HG03175 (cell line): ENCODE measurements around the gene CELF1.

Experiments used
- ATAC-seq: cut with Tn5 transposase; IDR thresholded peaks from one replicate; pipeline ENCODE4 v1.9.1; 2021; ENCODE audit warnings: mild to moderate bottlenecking, moderate library complexity; ENCODE audit not compliant: unreplicated experiment

CELF1 gene

GRCh38 chr11:47512701-47513100 lies 40.2 kb downstream of the CELF1 start:
- ATAC-seq: no peak

GRCh38 chr11:47511917-47512316 lies 41.0 kb downstream of the CELF1 start:
- ATAC-seq: no peak

GRCh38 chr11:47510209-47510608 lies 42.7 kb downstream of the CELF1 start:
- ATAC-seq: no peak

GRCh38 chr11:47509077-47509536 lies 43.8 kb downstream of the CELF1 start:
- no peak for ATAC-seq

GRCh38 chr11:47508240-47508957 lies 44.5 kb downstream of the CELF1 start:
- ATAC-seq: no peak

GRCh38 chr11:47507563-47508239 lies 45.2 kb downstream of the CELF1 start:
- ATAC-seq: no peak

- ATAC-seq: no peak
These were observed 46.0 kb downstream of the CELF1 start for GRCh38 chr11:47506795-47507562.

GRCh38 chr11:47506373-47506772 lies 46.6 kb downstream of the CELF1 start:
- ATAC-seq: no peak

- no peak for ATAC-seq
These were observed 48.0 kb downstream of the CELF1 start for GRCh38 chr11:47504910-47505309.

GRCh38 chr11:47503227-47503626 lies 49.7 kb downstream of the CELF1 start:
- ATAC-seq: no peak

GRCh38 chr11:47502767-47503166 lies 50.2 kb downstream of the CELF1 start:
- ATAC-seq: no peak

GRCh38 chr11:47501101-47501500 lies 51.8 kb downstream of the CELF1 start:
- no peak for ATAC-seq

- no peak for ATAC-seq
These were observed 52.8 kb downstream of the CELF1 start for GRCh38 chr11:47500121-47500520.

GRCh38 chr11:47499614-47500013 lies 53.3 kb downstream of the CELF1 start:
- ATAC-seq: no peak

- ATAC-seq: no peak
These were observed 53.8 kb downstream of the CELF1 start for GRCh38 chr11:47499161-47499560.

GRCh38 chr11:47498584-47499152 lies 54.3 kb downstream of the CELF1 start:
- no peak for ATAC-seq

GRCh38 chr11:47498149-47498548 lies 54.8 kb downstream of the CELF1 start:
- no peak for ATAC-seq

- no peak for ATAC-seq
These were observed 56.1 kb downstream of the CELF1 start for GRCh38 chr11:47496808-47497207.

GRCh38 chr11:47495856-47496217 lies 57.1 kb downstream of the CELF1 start:
- no peak for ATAC-seq

- ATAC-seq: no peak
These were observed 57.7 kb downstream of the CELF1 start for GRCh38 chr11:47495011-47495855.

GRCh38 chr11:47489395-47489755 lies 63.6 kb downstream of the CELF1 start:
- ATAC-seq: no peak
